Adipose tissue (tissue), 3 donors: Measurements from ENCODE around the gene PPP1R1C. TPM values are rescaled to one million over a fixed set of nuclear protein-coding genes. Genes with fewer than 3 reads are reported as not detected.
"Not testable (repeated sequence)": the region's sequence is repeated elsewhere in the genome, so short reads cannot be mapped to it uniquely, and the experiment has no call there.

ENCODE experiments used
- H3K27ac ChIP-seq: one replicate; pipeline ENCODE4 v1.5.1; 2013; ENCODE audit warnings: low read depth, low read length
- WGBS, 3 donors: extraction: QIAGEN DNeasy Blood & Tissue Kit; methylation state at CpG; one replicate each; pipeline ENCODE4 v1.1.7; 2013; 5-methylcytosine and 5-hydroxymethylcytosine counted together
- polyA plus RNA-seq, 3 donors: library from polyadenylated mRNA; stranded (reverse); fragments of 200-250 nt; gene quantifications; one replicate each; pipeline ENCODE4 v1.2.3, GENCODE V29; 2013
- donor health status: healthy with polysubstance abuse.
- donor health status: Bipolar disorder and iron deficiency.
- donor health status: healthy.

PPP1R1C gene
- polyA plus RNA-seq, 3 donors: 0.28 to 0.85 (median 0.45) TPM

GRCh38 chr2:181961167-181961566, 24.5 kb upstream of the PPP1R1C start:
- WGBS, 3 donors: 91 to 97% (median 93%) methylated on average over 8 of the region's 8 CpGs
- H3K27ac ChIP-seq: not testable (repeated sequence)

DNA sequence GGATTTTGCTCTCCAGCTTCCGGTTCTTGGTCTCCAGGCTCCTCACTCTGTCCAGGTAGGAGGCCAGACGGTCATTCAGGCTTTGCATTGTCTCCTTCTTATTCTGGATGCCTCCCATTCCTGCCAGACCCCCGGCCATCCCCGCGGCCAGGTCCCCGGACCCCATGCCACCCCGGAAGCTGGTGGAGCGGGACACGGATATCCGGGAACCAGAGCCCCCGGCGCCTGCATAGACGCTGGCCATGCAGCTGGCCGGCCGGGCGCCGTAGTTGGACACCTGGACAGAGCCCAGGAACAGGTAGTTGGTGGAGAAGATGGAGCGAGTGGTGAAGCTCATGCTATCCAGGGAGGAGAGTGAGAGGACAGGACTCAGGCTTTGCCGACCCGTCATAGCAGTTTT, 23.5 kb upstream of the PPP1R1C start:
- 96 to 98% (median 96%) methylated on average over 20 of the region's 20 CpGs for WGBS, 3 donors
- no peak overlapping the region for H3K27ac ChIP-seq

DNA sequence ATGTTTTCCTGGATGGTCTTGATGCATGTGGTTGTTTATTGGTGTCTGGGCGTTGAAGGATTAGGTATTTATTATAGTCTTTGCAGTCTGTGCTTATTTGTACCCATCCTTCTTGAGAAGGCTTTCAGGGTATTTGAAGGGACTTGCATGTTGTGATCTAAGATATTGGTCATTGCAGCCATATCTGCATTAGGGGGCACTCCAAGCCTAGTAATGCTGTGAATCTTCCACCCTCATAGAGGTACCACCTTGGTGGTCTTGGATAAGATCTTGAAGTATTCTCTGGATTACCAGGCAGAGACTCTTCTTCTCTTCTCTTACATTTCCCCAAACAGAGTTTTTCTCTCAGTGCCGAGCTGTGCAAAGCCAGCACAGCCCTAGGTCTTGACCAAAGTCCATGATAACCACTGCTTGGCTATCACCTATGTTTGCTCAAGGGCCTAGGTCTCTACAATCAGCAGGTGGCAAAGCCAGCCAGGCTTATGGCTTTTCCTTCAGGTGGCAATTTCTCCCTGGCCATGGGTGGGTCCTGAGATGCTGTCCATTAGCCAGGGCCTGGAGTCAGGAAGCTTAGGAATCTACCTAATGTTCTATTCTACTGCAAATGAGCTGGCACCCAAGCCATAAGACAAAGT, 15.4 kb upstream of the PPP1R1C start:
- 68 to 87% (median 85%) methylated on average over 2 of the region's 2 CpGs for WGBS, 3 donors

DNA sequence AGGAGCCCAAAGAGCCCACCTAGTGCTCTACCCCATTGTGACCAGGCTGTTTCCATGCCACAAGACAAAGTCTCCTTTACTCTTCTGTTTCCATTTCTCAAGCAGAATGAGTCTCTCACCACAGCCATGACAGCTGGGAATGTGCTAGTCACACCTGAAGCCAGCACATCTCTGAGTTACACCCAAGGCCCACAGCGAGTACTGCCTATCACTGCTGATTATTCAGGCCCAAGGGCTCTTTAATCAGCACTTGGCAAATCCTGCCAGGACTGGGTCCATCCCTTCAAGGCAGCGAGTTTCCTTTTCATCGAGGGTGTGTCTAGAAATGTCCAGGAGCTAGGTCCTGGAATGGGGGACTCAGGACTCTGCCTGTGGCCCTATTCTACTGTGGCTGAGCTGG, 14.6 kb upstream of the PPP1R1C start:
- WGBS, 3 donors: 63 to 92% (median 86%) methylated on average over 3 of the region's 3 CpGs
- H3K27ac ChIP-seq: no peak overlapping the region

More for the DNA sequence above, 15.4 kb upstream of the PPP1R1C start:
- H3K27ac ChIP-seq: no peak overlapping the region

- 88 to 95% (median 92%) methylated on average over 5 of the region's 5 CpGs for WGBS, 3 donors
Measured at GRCh38 chr2:181972431-181973170, 13.1 kb upstream of the PPP1R1C start.

GRCh38 chr2:181973171-181973783, 12.4 kb upstream of the PPP1R1C start:
- no peak overlapping the region for H3K27ac ChIP-seq
- 68 to 88% (median 80%) methylated on average over 5 of the region's 5 CpGs for whole genome bisulfite sequencing, 3 donors

More at GRCh38 chr2:181972431-181973170, 13.1 kb upstream of the PPP1R1C start:
- no peak overlapping the region for H3K27ac ChIP-seq

DNA sequence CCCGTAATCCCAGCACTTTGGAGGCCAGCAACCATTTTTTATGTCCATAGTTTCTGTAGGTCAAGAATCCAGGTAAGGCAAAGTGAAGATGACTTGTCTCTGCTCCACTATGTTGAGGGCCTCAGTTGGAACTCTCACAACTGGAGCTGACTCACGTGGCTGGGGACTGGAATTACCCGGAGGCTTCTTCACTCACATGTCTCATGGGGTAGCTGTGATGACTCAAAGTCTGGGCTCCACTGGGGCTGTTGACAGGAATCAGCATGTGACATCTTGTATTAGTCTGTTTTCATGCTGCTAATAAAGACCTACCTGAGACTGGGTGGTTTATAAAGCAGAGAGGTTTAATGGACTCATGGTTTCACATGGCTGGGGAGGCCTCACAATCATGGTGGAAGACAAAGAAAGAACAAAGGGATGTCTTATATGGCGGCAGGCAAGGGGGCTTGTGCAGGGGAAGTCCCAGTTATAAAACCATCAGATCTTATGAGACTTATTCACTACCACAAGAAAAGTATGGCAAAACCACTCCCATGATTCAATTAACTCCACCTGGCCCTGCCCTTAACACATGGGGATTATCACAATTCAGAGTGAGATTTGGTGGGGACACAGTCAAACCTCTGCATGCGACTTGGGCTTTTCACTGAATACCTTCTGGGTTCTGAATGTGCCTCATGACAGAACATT, 7.8 kb upstream of the PPP1R1C start:
- H3K27ac ChIP-seq: no peak overlapping the region
- WGBS, 3 donors: 88 to 92% (median 91%) methylated on average over 5 of the region's 5 CpGs

DNA sequence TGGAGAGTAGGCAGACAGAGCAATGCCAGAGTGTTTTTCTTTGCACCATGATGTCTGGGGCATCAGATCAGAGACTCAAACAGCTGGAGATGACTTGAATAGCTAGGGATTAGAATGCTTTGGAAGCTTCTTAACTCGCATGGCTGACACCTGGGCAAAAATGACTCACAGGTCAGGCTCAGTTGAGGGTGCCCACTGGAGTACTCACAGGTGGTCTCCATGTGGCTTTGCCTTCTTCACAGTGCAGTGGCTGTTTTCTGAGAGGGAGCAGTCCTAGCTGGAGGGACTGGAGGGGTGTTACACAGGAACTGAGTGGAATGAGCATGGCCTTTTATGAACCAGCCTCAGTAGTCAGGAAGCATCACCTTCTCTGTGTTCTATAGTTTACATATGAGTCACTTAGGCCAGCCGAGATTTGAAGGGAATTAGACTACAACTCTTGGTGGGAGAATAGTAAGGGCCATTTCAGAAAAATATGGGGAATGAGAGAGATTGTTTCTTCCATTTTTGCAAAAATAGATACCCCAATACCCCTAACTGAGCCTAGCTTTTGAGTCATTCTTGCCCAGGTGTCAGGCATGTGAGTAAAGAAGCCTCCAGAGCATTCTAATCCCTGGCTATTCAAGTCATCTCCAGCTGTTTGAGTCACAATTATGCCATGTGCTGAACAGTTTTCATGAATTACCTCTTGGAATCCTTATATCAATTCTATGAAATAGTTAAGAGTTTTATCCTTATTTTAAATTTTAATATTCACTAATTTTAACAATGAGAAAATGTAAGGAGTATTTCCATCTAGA, 7.1 kb upstream of the PPP1R1C start:
- 91 to 92% (median 91%) methylated on average over 2 of the region's 2 CpGs for WGBS, 3 donors
- H3K27ac ChIP-seq: no peak overlapping the region

DNA sequence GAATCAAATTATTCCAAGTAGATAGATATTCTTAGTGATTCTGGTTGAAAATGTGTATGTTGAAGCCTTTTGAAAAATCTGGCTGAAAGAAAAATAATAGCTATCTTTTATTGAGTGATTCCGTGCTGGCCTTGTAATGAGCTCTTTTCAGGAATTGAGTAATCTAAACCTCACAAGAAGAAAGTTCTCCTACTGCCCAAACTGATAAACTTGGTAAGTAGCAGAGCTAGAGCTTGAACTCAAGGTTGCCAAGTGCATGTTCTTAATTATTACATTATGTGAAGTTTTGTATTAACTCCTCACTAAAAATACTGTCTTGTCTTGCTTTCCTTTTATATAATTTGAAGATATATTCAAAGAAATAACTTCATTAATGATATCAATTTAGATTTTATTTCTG, 1.6 kb upstream of the PPP1R1C start:
- H3K27ac ChIP-seq: no peak overlapping the region

GRCh38 chr2:181984814-181985631, 630 bp upstream of the PPP1R1C start:
- 51 to 78% (median 61%) methylated on average over 4 of the region's 4 CpGs for WGBS, 3 donors
- no peak overlapping the region for H3K27ac ChIP-seq

More for the DNA sequence above, 1.6 kb upstream of the PPP1R1C start:
- 40 to 77% (median 64%) methylated on average over 1 of the region's 1 CpG for WGBS, 3 donors

GRCh38 chr2:181988154-181988924, 2.7 kb downstream of the PPP1R1C start:
- WGBS, 3 donors: 64 to 77% (median 66%) methylated on average over 7 of the region's 7 CpGs
- no peak overlapping the region for H3K27ac ChIP-seq

GRCh38 chr2:181989099-181989498, 3.4 kb downstream of the PPP1R1C start:
- no peak overlapping the region for H3K27ac ChIP-seq
- 84 to 96% (median 96%) methylated on average over 1 of the region's 1 CpG for WGBS, 3 donors

GRCh38 chr2:181991171-181991885, 5.7 kb downstream of the PPP1R1C start:
- 38 to 88% (median 61%) methylated on average over 2 of the region's 2 CpGs for WGBS, 3 donors
- H3K27ac ChIP-seq: no peak overlapping the region

GRCh38 chr2:181992776-181993175, 7.1 kb downstream of the PPP1R1C start:
- 68 to 83% (median 69%) methylated on average over 3 of the region's 3 CpGs for WGBS, 3 donors
- no peak overlapping the region for H3K27ac ChIP-seq

- no peak overlapping the region for H3K27ac ChIP-seq
- 87 to 95% (median 92%) methylated on average over 1 of the region's 1 CpG for WGBS, 3 donors
Measured at GRCh38 chr2:181995289-181995688, 9.6 kb downstream of the PPP1R1C start.
